HG03064 (cell line): ENCODE results near the gene COL9A3.

Experiments
- ATAC-seq: cut with Tn5 transposase; IDR thresholded peaks from one replicate; pipeline ENCODE4 v1.9.1; 2021; ENCODE audit warnings: low read depth; ENCODE audit not compliant: unreplicated experiment

The COL9A3 gene

GRCh38 chr20:62795023-62795761 lies 21.7 kb upstream of the COL9A3 start:
- no peak for ATAC-seq

GRCh38 chr20:62796699-62797491 lies 20.0 kb upstream of the COL9A3 start:
- no peak for ATAC-seq

GRCh38 chr20:62797671-62798532 lies 18.9 kb upstream of the COL9A3 start:
- ATAC-seq, result no peak

GRCh38 chr20:62799036-62799435 lies 17.8 kb upstream of the COL9A3 start:
- no peak for ATAC-seq

GRCh38 chr20:62799459-62799858 lies 17.4 kb upstream of the COL9A3 start:
- no peak for ATAC-seq

- no peak for ATAC-seq
Observed at GRCh38 chr20:62799873-62800272, 17.0 kb upstream of the COL9A3 start.

- ATAC-seq, result no peak
Observed at GRCh38 chr20:62800314-62801259, 16.3 kb upstream of the COL9A3 start.

- no peak for ATAC-seq
Observed at GRCh38 chr20:62801284-62802010, 15.4 kb upstream of the COL9A3 start.

- no peak for ATAC-seq
Observed at GRCh38 chr20:62802026-62802712, 14.7 kb upstream of the COL9A3 start.

- no peak for ATAC-seq
Observed at GRCh38 chr20:62804021-62804626, 12.7 kb upstream of the COL9A3 start.

- ATAC-seq, result no peak
Observed at GRCh38 chr20:62804627-62805154, 12.2 kb upstream of the COL9A3 start, which contains the start of gene OGFR. Gene OGFR (plus strand): TSS chr20:62804835. CDS start chr20:62804860, 25 bp downstream.

- ATAC-seq, result no peak
Observed at GRCh38 chr20:62805155-62805710, 11.6 kb upstream of the COL9A3 start.

GRCh38 chr20:62805711-62806382 lies 11.0 kb upstream of the COL9A3 start:
- no peak for ATAC-seq

- no peak for ATAC-seq
Observed at GRCh38 chr20:62806383-62807050, 10.3 kb upstream of the COL9A3 start.

GRCh38 chr20:62807444-62808210 lies 9.2 kb upstream of the COL9A3 start:
- ATAC-seq, result no peak
